GM12878 (cell line): Measurements from ENCODE around the gene AP3S2. TPM values are rescaled to one million over a fixed set of nuclear protein-coding genes. Genes with fewer than 3 reads are reported as not detected.

Source experiments
- ATAC-seq: fragments of 200-7000 bp; cut with Tn5 transposase; 3 replicates; pipeline ENCODE4 v1.9.1; 2020; ENCODE audit warnings: mild to moderate bottlenecking, moderate library complexity
- BruUV-seq: library from RNA; stranded (reverse); fragments of 400-500 nt; replicated peaks from 2 replicates; lab custom pipeline; 2021; lab: Mats Ljungman, UMichigan
- CTCF ChIA-PET: fragments of 300-600 bp; sonication (Branson Sonifier 250); formaldehyde crosslinking; extraction: SDS; loops from one replicate; lab custom pipeline; 2021; ENCODE audit warnings: inconsistent platforms; lab: Yijun Ruan, JAX
- POLR2A ChIA-PET: fragments of 350-600 bp; formaldehyde crosslinking; extraction: SDS; loops from one replicate; lab custom pipeline; 2021; ENCODE audit warnings: inconsistent platforms; lab: Charles Lee
- RAD21 ChIA-PET: fragments of 300-600 bp; sonication (Branson Sonifier 250); formaldehyde crosslinking; loops from one replicate; lab custom pipeline; 2023; ENCODE audit warnings: antibody characterized with exemption; ENCODE audit not compliant: unreplicated experiment; lab: Charles Lee
- SMC1A ChIA-PET: fragments of 300-600 bp; sonication (Branson Sonifier 250); formaldehyde crosslinking; loops from one replicate; lab custom pipeline; 2023; ENCODE audit not compliant: unreplicated experiment, uncharacterized antibody; lab: Charles Lee
- DNase-seq: peaks from one replicate; pipeline ENCODE4 v3.0.0-alpha.2; 2011; ENCODE audit warnings: low read depth, low spot score
- FAIRE-seq: peaks from 3 replicates; lab custom pipeline; 2011; peaks lifted over from hg19 to GRCh38; lab: Jason Lieb, UNC
- H2AFZ ChIP-seq: 2 replicates; pipeline ENCODE4 v1.6.0; 2011; ENCODE audit warnings: low read depth, low read length, control low read depth; ENCODE audit not compliant: control insufficient read depth
- H3K27ac ChIP-seq: 2 replicates; pipeline ENCODE4 v1.5.1; 2011; ENCODE audit warnings: control low read depth; ENCODE audit not compliant: control insufficient read depth, insufficient read depth
- H3K27me3 ChIP-seq, 2 experiments: replicated peaks in 1 of 2; 2 replicates each; pipeline versions ENCODE4 v1.6.0 to v1.6.1; 2011; ENCODE audit warnings: low read length in 1 of 2; ENCODE audit not compliant: control insufficient read depth in 2 of 2, insufficient read depth in 2 of 2
- H3K36me3 ChIP-seq, 2 experiments: 2 replicates each; pipeline ENCODE4 v1.5.1; 2011; ENCODE audit warnings: low read length in 1 of 2; ENCODE audit not compliant: control insufficient read depth in 2 of 2, insufficient read depth in 2 of 2
- H3K4me1 ChIP-seq: 2 replicates; pipeline ENCODE4 v1.6.1; 2011; ENCODE audit warnings: mild to moderate bottlenecking, low read length, moderate library complexity, mixed read lengths; ENCODE audit not compliant: control insufficient read depth, insufficient read depth
- H3K4me2 ChIP-seq: 2 replicates; pipeline ENCODE4 v1.6.0; 2011; ENCODE audit warnings: control low read depth; ENCODE audit not compliant: control insufficient read depth, insufficient read depth
- H3K4me3 ChIP-seq: fragments of 200-600 bp; sonication (generic); 2 replicates; pipeline ENCODE4 v1.5.1; 2016
- H3K79me2 ChIP-seq: 2 replicates; pipeline ENCODE4 v1.6.0; 2011; ENCODE audit warnings: low read length; ENCODE audit not compliant: control insufficient read depth, insufficient read depth
- H3K9ac ChIP-seq: 2 replicates; pipeline ENCODE4 v1.8.0; 2011; ENCODE audit warnings: low read length, control low read depth, mixed read lengths; ENCODE audit not compliant: control insufficient read depth, insufficient read depth
- H3K9me3 ChIP-seq: replicated peaks from 3 replicates; pipeline ENCODE4 v1.5.1; 2011; ENCODE audit warnings: mild to moderate bottlenecking, low read length; ENCODE audit not compliant: control insufficient read depth, insufficient read depth
- H4K20me1 ChIP-seq: 2 replicates; pipeline ENCODE4 v1.6.0; 2011; ENCODE audit not compliant: control insufficient read depth, insufficient read depth
- ESRRA ChIP-seq: IDR thresholded peaks from 2 replicates; pipeline ENCODE4 v1.6.1; 2012; ENCODE audit warnings: mild to moderate bottlenecking, low read length, improper control_type of control experiment
- MTA2 ChIP-seq: fragments of 450-650 bp; IDR thresholded peaks from 2 replicates; pipeline ENCODE4 v1.6.1; 2016; ENCODE audit warnings: low read depth, mild to moderate bottlenecking, moderate library complexity
- MYB ChIP-seq: fragments of 150-350 bp; IDR thresholded peaks from 2 replicates; pipeline ENCODE4 v1.6.1; 2014; ENCODE audit warnings: mild to moderate bottlenecking, low read depth, low read length, borderline replicate concordance
- STAT1 ChIP-seq: fragments of 450-650 bp; conservative IDR thresholded peaks from 2 replicates; pipeline ENCODE4 v1.6.1; 2014; ENCODE audit warnings: antibody characterized with exemption, mild to moderate bottlenecking
- whole genome bisulfite sequencing: methylation state at CpG from one replicate; pipeline ENCODE4 v1.1.6; 2016; ENCODE audit warnings: low lambda C conversion rate; ENCODE audit not compliant: insufficient replicate concordance, insufficient coverage; ENCODE audit errors: missing lambda C conversion rate; 5-methylcytosine and 5-hydroxymethylcytosine counted together
- in situ Hi-C: fragments of 300-500 bp; cut with MboI; formaldehyde crosslinking; loops from 9 replicates; pipeline ENCODE4 v1.14.3; 2018; ENCODE audit warnings: mixed read lengths
- intact Hi-C: fragments of 100-400 bp; cut with micrococcal nuclease; formaldehyde crosslinking; loops from one replicate; pipeline ENCODE4 v1.14.2; 2022; ENCODE audit not compliant: unreplicated experiment
- polyA plus RNA-seq, 11 experiments: library from polyadenylated mRNA; depleted of rRNA in 4 of 11; unstranded in 6 of 11; stranded (reverse) in 5 of 11; fragments of >200 nt; fragmentation: Nextera tagmentation in 4 of 11; fragmentation: Illumina TruSeq in 1 of 11; extraction: Ambion mirVana in 4 of 11; extraction: Trizol in 1 of 11; gene quantifications; 1 replicate in 1 of 11; 2 replicates in 10 of 11; pipeline versions ENCODE4 v1.2.1 to v1.2.3, GENCODE V29; 2011 to 2016; ENCODE audit warnings: inconsistent platforms in 2 of 11, missing spikeins in 2 of 11, low read depth in 1 of 11
- total RNA-seq, 4 experiments: library from RNA; depleted of rRNA in 3 of 4; stranded (reverse); fragments of >200 nt in 3 of 4; fragmentation: Illumina TruSeq in 1 of 4; extraction: Trizol in 1 of 4; gene quantifications; 2 replicates each; pipeline versions ENCODE4 v1.2.1 to v1.2.3, GENCODE V29; 2013 to 2021
- TF ChIP-seq, protein P1 (sequence below): fragments of 450-650 bp; IDR thresholded peaks from 2 replicates; pipeline ENCODE4 v1.6.1; 2016; ENCODE audit warnings: mild to moderate bottlenecking, moderate library complexity, borderline replicate concordance
- TF ChIP-seq, protein P2 (sequence below): fragments of 450-650 bp; IDR thresholded peaks from 2 replicates; pipeline ENCODE4 v1.6.1; 2016; ENCODE audit warnings: mild to moderate bottlenecking

AP3S2 gene
- total and polyA plus RNA-seq, 10 of the 15 experiments (the other 5 are each of a cell fraction or from before 2014, with no cell fraction given), result 10.0 to 43.6 (median 26.0) TPM

DNA sequence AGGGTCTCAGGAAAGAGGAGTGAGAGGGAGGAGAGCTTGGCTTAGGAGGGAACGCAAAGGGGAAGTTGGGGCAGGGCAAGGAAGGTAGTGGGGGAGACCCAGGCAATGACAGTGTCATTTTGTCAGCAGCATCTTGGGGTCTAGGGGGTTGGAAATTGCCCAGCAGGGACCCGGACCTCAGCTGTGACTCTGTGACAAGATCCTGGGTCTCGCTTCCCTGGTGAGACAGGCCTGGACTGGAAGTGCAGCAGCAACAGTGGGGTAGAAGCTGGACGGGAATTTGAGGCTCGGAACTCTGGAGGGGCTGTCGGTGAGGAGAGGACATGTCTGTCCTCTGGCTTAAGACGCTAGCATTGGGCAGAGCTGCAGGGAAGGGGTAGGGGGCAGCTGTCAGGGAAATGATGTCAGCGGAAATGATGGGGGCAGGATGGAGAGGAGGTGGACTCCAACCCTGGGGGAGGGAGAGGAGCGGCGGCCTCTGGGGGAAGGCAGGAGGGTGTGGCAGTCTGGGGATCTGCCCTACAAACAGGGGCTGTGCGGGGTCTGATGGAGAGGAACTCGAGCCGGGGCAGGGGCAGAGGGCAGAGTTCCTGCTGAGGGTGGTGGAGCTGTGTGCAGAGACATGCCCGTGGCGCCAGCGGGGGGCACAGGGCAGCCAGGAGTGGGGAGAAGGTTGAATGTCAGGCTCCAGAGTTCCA lies 91.4 kb downstream of the AP3S2 start:
- no peak overlapping the region for H3K4me2 ChIP-seq
- no peaks in the 10 kb centered on the region for H3K36me3 ChIP-seq
- no peak for DNase-seq
- no peaks in the 10 kb centered on the region for H3K79me2 ChIP-seq
- no peaks in the 10 kb centered on the region for H3K4me1 ChIP-seq
- TF ChIP-seq MYB (no peak), MTA2 (no peak), ESRRA (no peak), STAT1 (no peak)
- TF ChIP-seq, protein P1, sequence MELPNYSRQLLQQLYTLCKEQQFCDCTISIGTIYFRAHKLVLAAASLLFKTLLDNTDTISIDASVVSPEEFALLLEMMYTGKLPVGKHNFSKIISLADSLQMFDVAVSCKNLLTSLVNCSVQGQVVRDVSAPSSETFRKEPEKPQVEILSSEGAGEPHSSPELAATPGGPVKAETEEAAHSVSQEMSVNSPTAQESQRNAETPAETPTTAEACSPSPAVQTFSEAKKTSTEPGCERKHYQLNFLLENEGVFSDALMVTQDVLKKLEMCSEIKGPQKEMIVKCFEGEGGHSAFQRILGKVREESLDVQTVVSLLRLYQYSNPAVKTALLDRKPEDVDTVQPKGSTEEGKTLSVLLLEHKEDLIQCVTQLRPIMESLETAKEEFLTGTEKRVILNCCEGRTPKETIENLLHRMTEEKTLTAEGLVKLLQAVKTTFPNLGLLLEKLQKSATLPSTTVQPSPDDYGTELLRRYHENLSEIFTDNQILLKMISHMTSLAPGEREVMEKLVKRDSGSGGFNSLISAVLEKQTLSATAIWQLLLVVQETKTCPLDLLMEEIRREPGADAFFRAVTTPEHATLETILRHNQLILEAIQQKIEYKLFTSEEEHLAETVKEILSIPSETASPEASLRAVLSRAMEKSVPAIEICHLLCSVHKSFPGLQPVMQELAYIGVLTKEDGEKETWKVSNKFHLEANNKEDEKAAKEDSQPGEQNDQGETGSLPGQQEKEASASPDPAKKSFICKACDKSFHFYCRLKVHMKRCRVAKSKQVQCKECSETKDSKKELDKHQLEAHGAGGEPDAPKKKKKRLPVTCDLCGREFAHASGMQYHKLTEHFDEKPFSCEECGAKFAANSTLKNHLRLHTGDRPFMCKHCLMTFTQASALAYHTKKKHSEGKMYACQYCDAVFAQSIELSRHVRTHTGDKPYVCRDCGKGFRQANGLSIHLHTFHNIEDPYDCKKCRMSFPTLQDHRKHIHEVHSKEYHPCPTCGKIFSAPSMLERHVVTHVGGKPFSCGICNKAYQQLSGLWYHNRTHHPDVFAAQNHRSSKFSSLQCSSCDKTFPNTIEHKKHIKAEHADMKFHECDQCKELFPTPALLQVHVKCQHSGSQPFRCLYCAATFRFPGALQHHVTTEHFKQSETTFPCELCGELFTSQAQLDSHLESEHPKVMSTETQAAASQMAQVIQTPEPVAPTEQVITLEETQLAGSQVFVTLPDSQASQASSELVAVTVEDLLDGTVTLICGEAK, result no peak
- TF ChIP-seq, protein P2, sequence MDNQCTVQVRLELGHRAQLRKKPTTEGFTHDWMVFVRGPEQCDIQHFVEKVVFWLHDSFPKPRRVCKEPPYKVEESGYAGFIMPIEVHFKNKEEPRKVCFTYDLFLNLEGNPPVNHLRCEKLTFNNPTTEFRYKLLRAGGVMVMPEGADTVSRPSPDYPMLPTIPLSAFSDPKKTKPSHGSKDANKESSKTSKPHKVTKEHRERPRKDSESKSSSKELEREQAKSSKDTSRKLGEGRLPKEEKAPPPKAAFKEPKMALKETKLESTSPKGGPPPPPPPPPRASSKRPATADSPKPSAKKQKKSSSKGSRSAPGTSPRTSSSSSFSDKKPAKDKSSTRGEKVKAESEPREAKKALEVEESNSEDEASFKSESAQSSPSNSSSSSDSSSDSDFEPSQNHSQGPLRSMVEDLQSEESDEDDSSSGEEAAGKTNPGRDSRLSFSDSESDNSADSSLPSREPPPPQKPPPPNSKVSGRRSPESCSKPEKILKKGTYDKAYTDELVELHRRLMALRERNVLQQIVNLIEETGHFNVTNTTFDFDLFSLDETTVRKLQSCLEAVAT, result no peak
- intact Hi-C loops, result no loop called here
- WGBS, result 38% methylated on average over 16 of the region's 16 CpGs
- no TSS peak for BruUV-seq
- H3K9me3 ChIP-seq, result no peaks in the 10 kb centered on the region
- POLR2A ChIA-PET, result no interaction called here
- CTCF ChIA-PET, result interaction anchor here (0.6 kb wide), 1 partner anchor 759 kb away, joined by 3 read pairs; no protein-coding TSS in a partner anchor
- SMC1A ChIA-PET, result no interaction called here
- in situ Hi-C loops, result no loop called here
- no peak overlapping the region for H2AFZ ChIP-seq
- H3K27ac ChIP-seq, result no peak overlapping the region
- no peak overlapping the region for H3K4me3 ChIP-seq
- H4K20me1 ChIP-seq, result no peaks in the 10 kb centered on the region; the same call in 1 of the 2 replicates
- no peak for FAIRE-seq
- H3K9ac ChIP-seq, result no peak overlapping the region
- no peaks in the 10 kb centered on the region for H3K27me3 ChIP-seq
- RAD21 ChIA-PET, result no interaction called here
- ATAC-seq, result no peak
